D721Med (cell line): Measurements from ENCODE around the gene P3H3.

ENCODE experiments used
- DNase-seq: peaks from one replicate; pipeline ENCODE4 v3.0.0; 2011; ENCODE audit warnings: low spot score; ENCODE audit not compliant: insufficient read length
- FAIRE-seq: peaks from 2 replicates; lab custom pipeline; 2011; peaks lifted over from hg19 to GRCh38; lab: Jason Lieb, UNC
- CTCF ChIP-seq: IDR thresholded peaks from 2 replicates; pipeline ENCODE4 v1.5.1; 2012; ENCODE audit warnings: mild to moderate bottlenecking, control low read depth; ENCODE audit not compliant: insufficient read depth; ENCODE audit errors: missing control alignments

Gene P3H3

GRCh38 chr12:6782850-6783566 is 45.2 kb upstream of the P3H3 start:
- no peak for DNase-seq
- FAIRE-seq: no peak
- no peak for TF ChIP-seq CTCF

- no peak for TF ChIP-seq CTCF
- DNase-seq (no peak), FAIRE-seq (no peak)
Observed at GRCh38 chr12:6783828-6784227, 44.4 kb upstream of the P3H3 start.

- DNase-seq (no peak), FAIRE-seq (no peak)
- no peak for TF ChIP-seq CTCF
Observed at GRCh38 chr12:6784296-6784695, 43.9 kb upstream of the P3H3 start.

GRCh38 chr12:6784761-6785160 is 43.4 kb upstream of the P3H3 start:
- FAIRE-seq: no peak
- TF ChIP-seq CTCF: no peak

GRCh38 chr12:6786416-6787094 is 41.7 kb upstream of the P3H3 start:
- FAIRE-seq: no peak
- no peak for DNase-seq
- TF ChIP-seq CTCF: no peak

More at GRCh38 chr12:6784761-6785160, 43.4 kb upstream of the P3H3 start:
- DNase-seq: no peak

GRCh38 chr12:6787309-6787708 is 40.9 kb upstream of the P3H3 start:
- DNase-seq (no peak), FAIRE-seq (no peak)
- TF ChIP-seq CTCF: no peak
